DOHH2 (cell line): ENCODE data around the gene CTDP1.

ENCODE experiments used
- H3F3A ChIP-seq: fragments of 200-600 bp; sonication (generic), shearing (Covaris generic); 2 replicates; pipeline ENCODE4 v1.6.0; 2016; ENCODE audit warnings: antibody characterized with exemption, mild to moderate bottlenecking; ENCODE audit not compliant: control insufficient read depth, insufficient read depth
- H3K27ac ChIP-seq: fragments of 200-600 bp; sonication (generic); 2 replicates; pipeline ENCODE4 v1.5.1; 2014; ENCODE audit warnings: low read depth, mild to moderate bottlenecking, low read length, moderate library complexity
- H3K27me3 ChIP-seq: fragments of 200-600 bp; sonication (generic); 2 replicates; pipeline ENCODE4 v1.6.1; 2014; ENCODE audit warnings: mild to moderate bottlenecking, low read length, mixed read lengths; ENCODE audit not compliant: control insufficient read depth
- H3K36me3 ChIP-seq: fragments of 200-600 bp; sonication (generic); 2 replicates; pipeline ENCODE4 v1.6.1; 2014; ENCODE audit warnings: mild to moderate bottlenecking, low read length, moderate library complexity, mixed read lengths; ENCODE audit not compliant: control insufficient read depth
- H3K4me1 ChIP-seq: fragments of 200-600 bp; sonication (generic); 2 replicates; pipeline ENCODE4 v1.6.1; 2014; ENCODE audit warnings: mild to moderate bottlenecking, low read length, mixed read lengths; ENCODE audit not compliant: control insufficient read depth
- H3K4me2 ChIP-seq: fragments of 200-600 bp; sonication (generic); 2 replicates; pipeline ENCODE4 v1.6.0; 2014; ENCODE audit warnings: mild to moderate bottlenecking, low read length, moderate library complexity
- H3K4me3 ChIP-seq: fragments of 200-600 bp; sonication (generic); 2 replicates; pipeline ENCODE4 v1.5.1; 2014; ENCODE audit warnings: mild to moderate bottlenecking, low read length, mixed read lengths
- H3K79me2 ChIP-seq: fragments of 200-600 bp; sonication (generic); 2 replicates; pipeline ENCODE4 v1.6.1; 2014; ENCODE audit warnings: mild to moderate bottlenecking, low read length, mixed read lengths; ENCODE audit not compliant: control insufficient read depth
- H3K9me2 ChIP-seq: fragments of 200-600 bp; sonication (generic); replicated peaks from 2 replicates; pipeline ENCODE4 v1.6.1; 2014; ENCODE audit warnings: mild to moderate bottlenecking, low read length, mixed read lengths; ENCODE audit not compliant: control insufficient read depth
- H3K9me3 ChIP-seq: fragments of 200-600 bp; sonication (generic); 2 replicates; pipeline ENCODE4 v1.6.1; 2014; ENCODE audit warnings: antibody characterized with exemption, low read length, mixed read lengths; ENCODE audit not compliant: control insufficient read depth, insufficient read depth
- H4K20me1 ChIP-seq: fragments of 200-600 bp; sonication (generic); 2 replicates; pipeline ENCODE4 v1.6.0; 2014; ENCODE audit warnings: low read depth, mild to moderate bottlenecking, antibody characterized with exemption, low read length, moderate library complexity; ENCODE audit not compliant: control insufficient read depth, insufficient read depth
- EZH2phosphoT487 ChIP-seq: fragments of 200-600 bp; sonication (generic); IDR thresholded peaks from 2 replicates; pipeline ENCODE4 v1.6.1; 2017; ENCODE audit warnings: borderline replicate concordance, mild to moderate bottlenecking, antibody characterized with exemption, low read length, moderate library complexity, mixed read lengths
- TF ChIP-seq, protein P1 (sequence below): fragments of 200-600 bp; sonication (generic); IDR thresholded peaks from one replicate; pipeline ENCODE4 v1.5.1; 2014; ENCODE audit warnings: antibody characterized with exemption, mild to moderate bottlenecking, low read depth, low read length; ENCODE audit not compliant: poor library complexity, severe bottlenecking

The CTDP1 gene

DNA sequence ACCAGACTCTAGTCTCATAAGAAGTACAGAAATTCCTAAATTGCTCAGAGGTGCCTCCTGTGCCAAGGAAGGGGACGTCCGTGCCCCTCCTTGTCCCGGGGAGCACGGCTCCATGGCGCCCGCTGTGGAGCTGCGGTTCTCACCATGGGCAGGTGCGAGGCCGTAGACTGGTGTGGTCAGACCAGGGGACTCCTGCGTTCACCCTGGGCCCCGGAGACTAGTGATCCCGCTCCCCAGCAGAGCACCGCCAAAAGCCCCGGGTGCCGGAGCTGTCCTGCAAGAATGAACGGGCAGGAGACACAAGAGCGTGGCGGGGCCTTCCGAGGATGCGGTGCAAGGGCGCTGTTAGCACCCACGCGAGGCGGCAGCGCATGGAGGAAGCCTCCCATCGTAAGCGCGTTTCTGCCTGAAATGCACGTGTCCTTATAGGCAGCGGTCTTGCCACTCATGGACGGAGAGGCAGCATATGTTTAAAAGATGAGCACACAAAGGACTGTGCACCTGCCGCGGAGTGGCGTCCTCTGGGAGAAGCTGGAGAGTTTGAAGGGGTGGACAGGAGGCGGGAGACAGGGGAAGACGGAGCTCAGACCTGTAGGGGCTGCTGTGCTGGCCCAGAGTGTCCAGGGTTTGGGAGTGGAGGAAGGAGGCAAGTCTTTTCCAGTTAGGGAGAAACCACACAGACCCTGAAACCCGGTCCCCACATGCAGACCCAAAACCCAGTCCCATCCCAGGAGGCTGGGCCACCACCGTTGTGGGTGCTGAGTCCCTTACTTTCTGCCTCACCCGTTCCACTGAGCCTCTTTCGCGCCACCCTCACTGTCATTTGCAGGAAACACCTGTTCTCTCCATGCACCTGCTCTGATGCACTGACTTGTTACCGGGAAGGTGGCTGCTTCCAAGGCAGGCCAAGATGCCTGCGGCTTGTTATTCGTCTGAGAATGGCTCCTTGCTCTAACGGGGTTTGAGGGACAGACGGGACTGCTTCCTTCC, 110.6 kb downstream of the CTDP1 start:
- H3K79me2 ChIP-seq, result no peaks in the 10 kb centered on the region
- peaks cover 7% of the 10 kb centered on the region; the same call in 1 of the 2 replicates for H3K9me3 ChIP-seq
- no peaks in the 10 kb centered on the region for H4K20me1 ChIP-seq
- no peaks in the 10 kb centered on the region for H3K36me3 ChIP-seq
- TF ChIP-seq, protein P1, sequence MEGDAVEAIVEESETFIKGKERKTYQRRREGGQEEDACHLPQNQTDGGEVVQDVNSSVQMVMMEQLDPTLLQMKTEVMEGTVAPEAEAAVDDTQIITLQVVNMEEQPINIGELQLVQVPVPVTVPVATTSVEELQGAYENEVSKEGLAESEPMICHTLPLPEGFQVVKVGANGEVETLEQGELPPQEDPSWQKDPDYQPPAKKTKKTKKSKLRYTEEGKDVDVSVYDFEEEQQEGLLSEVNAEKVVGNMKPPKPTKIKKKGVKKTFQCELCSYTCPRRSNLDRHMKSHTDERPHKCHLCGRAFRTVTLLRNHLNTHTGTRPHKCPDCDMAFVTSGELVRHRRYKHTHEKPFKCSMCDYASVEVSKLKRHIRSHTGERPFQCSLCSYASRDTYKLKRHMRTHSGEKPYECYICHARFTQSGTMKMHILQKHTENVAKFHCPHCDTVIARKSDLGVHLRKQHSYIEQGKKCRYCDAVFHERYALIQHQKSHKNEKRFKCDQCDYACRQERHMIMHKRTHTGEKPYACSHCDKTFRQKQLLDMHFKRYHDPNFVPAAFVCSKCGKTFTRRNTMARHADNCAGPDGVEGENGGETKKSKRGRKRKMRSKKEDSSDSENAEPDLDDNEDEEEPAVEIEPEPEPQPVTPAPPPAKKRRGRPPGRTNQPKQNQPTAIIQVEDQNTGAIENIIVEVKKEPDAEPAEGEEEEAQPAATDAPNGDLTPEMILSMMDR, result no peak
- no peak for TF ChIP-seq EZH2phosphoT487
- H3K27ac ChIP-seq, result no peak overlapping the region
- H3K27me3 ChIP-seq, result peaks cover 10% of the 10 kb centered on the region
- H3K4me2 ChIP-seq, result no peak overlapping the region
- no peaks in the 10 kb centered on the region for H3F3A ChIP-seq
- H3K4me3 ChIP-seq, result no peak overlapping the region
- peaks cover 7% of the 10 kb centered on the region for H3K4me1 ChIP-seq
- H3K9me2 ChIP-seq, result no peaks in the 10 kb centered on the region

DNA sequence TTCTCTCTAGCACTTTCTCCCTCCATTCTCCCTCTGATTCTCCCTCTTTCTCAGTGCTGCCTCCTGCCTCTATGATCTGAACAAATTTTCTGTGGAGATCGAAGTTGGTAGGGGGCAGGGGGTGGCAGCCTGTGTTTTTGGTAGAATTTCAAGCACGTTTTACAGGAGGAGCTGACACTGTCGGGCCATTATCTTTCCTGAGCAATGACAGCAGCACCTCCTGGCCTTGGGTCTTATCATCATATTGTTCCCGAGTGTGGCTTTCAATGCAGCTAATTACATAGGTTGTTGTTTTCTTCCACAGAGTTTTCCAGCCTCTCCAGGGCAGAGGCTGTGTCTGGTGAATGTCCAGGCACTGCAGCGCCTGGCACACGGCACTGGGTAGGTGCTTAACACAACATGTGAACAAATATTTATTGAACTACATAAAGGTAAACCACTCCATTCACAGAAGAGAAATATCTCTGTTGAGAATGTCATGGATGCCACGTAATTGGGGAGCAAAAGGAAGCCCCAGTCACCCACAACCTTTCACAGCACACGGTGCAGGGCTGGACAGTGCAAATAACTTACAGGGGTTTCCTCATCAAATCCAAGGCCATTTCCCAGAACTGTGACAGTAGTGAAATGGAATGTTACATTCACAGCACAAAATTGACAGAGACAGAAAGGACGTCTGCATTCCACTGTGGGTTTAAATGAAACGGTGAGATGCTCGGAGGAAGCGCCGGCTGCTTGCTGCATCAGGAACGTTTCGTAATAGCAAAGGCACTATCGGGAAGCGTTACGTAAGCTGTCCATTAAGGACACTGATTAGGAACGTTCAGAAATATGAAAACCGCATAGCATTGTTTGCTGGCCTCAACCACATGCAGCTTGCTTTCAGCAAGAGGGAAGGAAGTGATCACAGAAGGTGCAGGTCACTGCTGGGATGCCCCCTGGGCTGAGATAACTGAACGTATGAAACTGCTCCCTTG, 111.7 kb downstream of the CTDP1 start:
- H3K9me2 ChIP-seq, result no peaks in the 10 kb centered on the region
- H3K4me3 ChIP-seq, result no peak overlapping the region
- no peaks in the 10 kb centered on the region for H4K20me1 ChIP-seq
- H3K79me2 ChIP-seq, result no peaks in the 10 kb centered on the region
- no peak overlapping the region for H3K4me2 ChIP-seq
- peaks cover 3% of the 10 kb centered on the region; the same call in 1 of the 2 replicates for H3K4me1 ChIP-seq
- H3F3A ChIP-seq, result no peaks in the 10 kb centered on the region
- peaks cover 10% of the 10 kb centered on the region for H3K27me3 ChIP-seq
- no peak overlapping the region for H3K27ac ChIP-seq
- H3K9me3 ChIP-seq, result peaks cover 7% of the 10 kb centered on the region; the same call in 1 of the 2 replicates
- TF ChIP-seq EZH2phosphoT487, result no peak
- TF ChIP-seq, protein P1, result no peak
- H3K36me3 ChIP-seq, result no peaks in the 10 kb centered on the region

DNA sequence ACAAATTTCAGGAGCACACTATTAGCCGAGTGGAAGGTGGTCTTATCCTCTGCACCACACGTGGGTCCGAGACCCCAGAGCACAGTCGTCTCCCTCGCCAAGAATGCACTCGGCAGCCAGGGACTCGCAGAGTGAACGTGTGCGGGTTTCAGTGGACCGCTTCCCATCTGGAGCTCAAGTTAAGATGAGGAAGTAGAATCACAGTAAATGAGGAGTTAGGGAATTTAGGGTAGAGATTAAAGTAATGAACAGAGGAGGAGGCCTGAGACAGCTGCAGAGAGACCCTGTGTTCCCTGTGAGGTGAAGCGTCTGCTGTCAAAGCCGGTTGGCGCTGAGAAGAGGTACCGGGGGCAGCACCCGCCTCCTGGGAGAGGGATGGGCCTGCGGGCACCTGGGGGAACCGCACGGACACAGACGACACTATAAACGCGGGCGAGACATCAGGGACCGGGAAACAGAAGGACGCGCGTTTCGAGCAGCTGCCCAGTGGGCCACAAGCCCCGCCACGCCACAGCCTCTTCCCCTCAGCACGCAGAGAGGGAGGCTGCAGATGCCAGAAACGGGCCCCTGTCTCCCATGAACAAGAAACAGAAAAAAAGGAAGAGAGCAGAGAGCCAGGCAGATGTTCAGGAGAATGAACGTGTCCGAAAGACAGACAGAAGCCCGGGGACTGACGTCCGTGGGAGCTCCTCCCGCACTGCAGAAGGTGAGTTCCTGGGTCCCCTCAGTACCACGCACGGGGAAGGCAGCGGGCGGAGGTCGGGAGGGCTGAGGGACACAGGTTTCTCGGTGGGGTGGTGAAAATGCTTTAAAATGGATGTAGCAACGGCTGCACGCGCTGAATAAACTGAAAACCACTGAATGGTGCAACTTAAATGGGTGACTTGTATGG, 112.7 kb downstream of the CTDP1 start:
- H3K27ac ChIP-seq, result no peak overlapping the region
- peaks cover 12% of the 10 kb centered on the region for H3K27me3 ChIP-seq
- TF ChIP-seq, protein P1, result no peak
- TF ChIP-seq EZH2phosphoT487, result no peak
- no peak overlapping the region for H3K4me2 ChIP-seq
- H3K4me3 ChIP-seq, result no peak overlapping the region
- H3F3A ChIP-seq, result no peaks in the 10 kb centered on the region
- H3K9me2 ChIP-seq, result no peaks in the 10 kb centered on the region
- H3K9me3 ChIP-seq, result peaks cover 7% of the 10 kb centered on the region; the same call in 1 of the 2 replicates
- no peaks in the 10 kb centered on the region for H3K79me2 ChIP-seq
- H4K20me1 ChIP-seq, result no peaks in the 10 kb centered on the region
- H3K36me3 ChIP-seq, result no peaks in the 10 kb centered on the region
- peaks cover 3% of the 10 kb centered on the region for H3K4me1 ChIP-seq
